Activated naive CD8-positive, alpha-beta T cell treated with anti-CD3 and anti-CD28 coated beads for 36 hours (primary cell): ENCODE results near the gene CPD. TPM values are rescaled to one million over a fixed set of nuclear protein-coding genes. Genes with fewer than 3 reads are reported as not detected.

Experiments
- DNase-seq: peaks from one replicate; pipeline ENCODE4 v3.0.0; 2021
- H3K27ac Mint-ChIP-seq: one replicate; pipeline ENCODE4 v1.8.0; 2022; ENCODE audit warnings: mild to moderate bottlenecking, moderate library complexity, mixed read lengths
- H3K27me3 Mint-ChIP-seq: one replicate; pipeline ENCODE4 v1.8.0; 2022; ENCODE audit warnings: mild to moderate bottlenecking, mixed read lengths
- H3K36me3 Mint-ChIP-seq: one replicate; pipeline ENCODE4 v1.8.0; 2021; ENCODE audit warnings: mild to moderate bottlenecking, mixed read lengths
- H3K4me1 Mint-ChIP-seq: one replicate; pipeline ENCODE4 v1.8.0; 2021; ENCODE audit warnings: mixed read lengths
- H3K4me3 Mint-ChIP-seq: one replicate; pipeline ENCODE4 v1.8.0; 2022; ENCODE audit warnings: mild to moderate bottlenecking, moderate library complexity, mixed read lengths
- H3K9me3 Mint-ChIP-seq: one replicate; pipeline ENCODE4 v1.8.0; 2022; ENCODE audit warnings: mixed read lengths
- total RNA-seq, 2 experiments: library from RNA; stranded (reverse); gene quantifications; one replicate each; pipeline ENCODE4 v1.2.3, GENCODE V29; 2021

The CPD gene
- total RNA-seq, 2 experiments from 2014 or later = 23.7 to 26.2 TPM

DNA sequence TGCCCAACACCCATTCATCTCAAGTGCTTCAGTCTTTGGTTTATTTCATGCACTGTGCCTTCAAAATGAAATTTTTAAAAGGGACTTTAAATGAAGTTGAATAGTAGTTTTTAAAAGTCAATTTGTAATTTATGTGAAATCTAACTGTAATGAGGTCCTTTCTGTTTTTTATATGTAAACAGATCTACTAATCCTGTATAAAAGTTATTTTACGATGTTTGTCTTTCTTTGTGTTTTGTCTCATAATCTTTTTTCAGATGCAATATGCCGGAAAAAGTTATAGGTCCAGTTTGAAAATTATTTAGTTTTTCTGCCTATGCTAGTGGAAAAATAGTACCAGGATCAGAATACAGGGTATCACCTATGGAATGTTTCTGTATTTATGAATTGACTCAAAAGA lies 89.7 kb downstream of the CPD start:
- Mint-ChIP-seq H3K36me3 (no peaks in the 10 kb centered on the region), H3K9me3 (no peaks in the 10 kb centered on the region), H3K27ac (no peak overlapping the region), H3K4me3 (no peak overlapping the region), H3K27me3 (peaks cover 4% of the 10 kb centered on the region), H3K4me1 (no peaks in the 10 kb centered on the region)
- DNase-seq = no peak

DNA sequence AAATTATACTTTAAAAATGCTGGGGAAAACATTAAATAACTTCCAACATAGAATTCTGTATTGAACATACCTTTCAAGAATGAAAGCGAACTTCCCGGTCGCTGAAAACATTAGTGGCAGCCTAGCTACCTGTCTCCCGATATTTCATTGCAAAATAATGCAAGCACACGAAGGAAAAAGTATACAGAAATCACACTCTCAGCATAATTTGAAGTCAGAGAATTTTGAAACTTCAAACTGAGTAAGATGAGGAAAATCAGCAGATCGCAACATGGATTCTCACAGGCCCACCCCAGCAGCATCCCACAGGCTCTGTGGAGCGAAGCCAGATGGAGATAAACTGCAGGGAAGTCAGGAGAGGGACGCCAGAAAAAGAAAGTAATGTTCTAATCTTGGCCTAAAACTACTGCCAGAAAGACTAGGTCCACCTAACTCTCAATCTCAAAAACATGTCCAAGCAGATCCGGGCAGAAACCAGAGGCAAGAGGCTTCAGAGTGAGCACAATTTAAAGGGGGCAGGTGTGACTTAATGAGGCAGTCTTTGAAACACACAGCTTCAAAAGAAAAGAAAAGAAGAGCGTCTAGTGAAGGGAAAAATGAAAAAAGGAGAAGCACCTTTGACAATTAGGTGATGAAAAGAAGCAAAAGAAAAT lies 93.6 kb downstream of the CPD start:
- H3K4me1 Mint-ChIP-seq = peaks cover 12% of the 10 kb centered on the region
- H3K36me3 Mint-ChIP-seq = no peaks in the 10 kb centered on the region
- H3K4me3 Mint-ChIP-seq = no peak overlapping the region
- no peak for DNase-seq
- no peak overlapping the region for H3K27ac Mint-ChIP-seq
- no peaks in the 10 kb centered on the region for H3K9me3 Mint-ChIP-seq
- peaks cover 7% of the 10 kb centered on the region for H3K27me3 Mint-ChIP-seq

DNA sequence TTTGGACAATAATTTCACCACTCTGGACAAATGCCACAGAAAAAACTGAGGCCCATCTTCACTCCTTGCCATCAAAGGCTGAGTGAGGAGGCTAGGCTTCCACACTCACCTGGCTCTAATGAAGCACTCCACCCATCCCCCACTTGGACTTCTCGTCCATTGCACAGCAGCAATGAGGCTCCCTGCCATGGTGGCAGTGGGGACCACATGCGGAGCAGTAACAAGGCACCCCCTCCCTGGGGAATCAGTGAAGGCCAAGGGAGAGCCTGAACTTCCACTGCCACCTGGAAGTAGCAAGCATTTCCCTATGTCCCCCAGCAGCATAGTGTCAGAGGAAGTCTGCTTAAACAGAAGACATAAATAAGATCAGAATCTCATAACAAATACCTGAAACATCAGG lies 96.5 kb downstream of the CPD start:
- H3K4me1 Mint-ChIP-seq = peaks cover 26% of the 10 kb centered on the region
- peaks cover 12% of the 10 kb centered on the region for H3K36me3 Mint-ChIP-seq
- no peak overlapping the region for H3K27ac Mint-ChIP-seq
- no peak overlapping the region for H3K4me3 Mint-ChIP-seq
- no peaks in the 10 kb centered on the region for H3K9me3 Mint-ChIP-seq
- peaks cover 7% of the 10 kb centered on the region for H3K27me3 Mint-ChIP-seq
- DNase-seq = no peak

DNA sequence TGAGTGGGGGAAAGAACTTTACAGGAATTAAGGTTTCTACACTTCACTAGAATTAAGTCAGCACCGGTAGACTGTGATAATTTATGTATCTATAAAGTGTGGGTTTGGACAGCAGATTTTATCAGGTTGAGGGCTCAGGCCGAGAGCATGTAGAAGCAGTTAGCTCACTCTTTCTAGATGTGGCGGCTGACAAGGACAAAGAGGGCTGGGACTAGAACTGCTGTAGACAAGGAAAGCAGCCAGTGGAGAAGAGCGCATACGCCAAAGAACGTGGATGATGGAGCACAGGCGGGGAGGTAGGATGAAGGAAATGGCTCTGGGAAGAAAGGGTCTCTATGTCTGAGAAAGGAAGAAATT lies 98.0 kb downstream of the CPD start:
- Mint-ChIP-seq H3K4me1 (peaks cover 33% of the 10 kb centered on the region), H3K27me3 (peaks cover 7% of the 10 kb centered on the region), H3K27ac (peak overlapping the region; percentile 96), H3K36me3 (peaks cover 16% of the 10 kb centered on the region), H3K4me3 (peak overlapping the region; percentile 100), H3K9me3 (no peaks in the 10 kb centered on the region)
- DNase-seq = no peak

DNA sequence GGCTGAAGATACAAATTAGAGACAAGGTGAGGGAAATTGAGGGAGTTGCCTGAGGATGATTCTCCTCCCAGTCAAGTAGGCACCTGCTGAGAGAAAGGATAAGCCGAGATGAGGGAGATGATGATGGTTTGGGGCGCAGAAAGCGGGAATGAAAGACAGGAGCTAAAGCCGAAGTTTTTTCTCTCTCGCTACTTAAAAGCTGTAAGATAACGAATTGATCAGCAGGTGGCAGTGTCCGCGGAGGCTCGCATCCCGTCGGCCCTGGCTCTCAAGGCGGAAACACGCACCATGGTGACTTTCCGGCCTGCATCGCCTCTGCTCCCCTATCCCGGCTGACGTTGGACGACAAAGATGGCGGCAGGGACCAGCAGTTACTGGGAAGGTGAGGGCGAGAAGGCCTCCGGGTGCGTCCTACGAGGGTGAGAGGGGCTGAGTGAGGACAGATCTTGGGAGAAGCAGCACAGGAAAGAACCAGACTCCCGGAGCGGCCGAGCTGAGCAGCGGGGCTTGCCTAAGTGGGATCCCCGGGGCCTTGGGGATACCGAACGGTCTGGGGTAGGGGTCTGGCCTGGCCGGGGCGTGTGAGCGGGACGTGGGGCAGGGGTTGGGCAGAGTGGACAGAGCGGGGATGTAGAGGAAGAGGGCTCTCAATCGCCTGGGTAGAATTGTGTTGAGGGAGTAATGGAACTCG lies 98.5 kb downstream of the CPD start, which contains the start of gene GOSR1:
Gene GOSR1, plus strand, starts transcription at position 326 of the 691 bp plus-strand sequence. Its CDS starts 26 bp downstream, at position 352.
- H3K4me1 Mint-ChIP-seq = peaks cover 34% of the 10 kb centered on the region
- peaks cover 16% of the 10 kb centered on the region for H3K36me3 Mint-ChIP-seq
- DNase-seq = peak; percentile 90
- peak within 1 kb of the TSS; percentile 96 for H3K27ac Mint-ChIP-seq
- peak within 1 kb of the TSS; percentile 100 for H3K4me3 Mint-ChIP-seq
- H3K27me3 Mint-ChIP-seq = peaks cover 7% of the 10 kb centered on the region
- no peaks in the 10 kb centered on the region for H3K9me3 Mint-ChIP-seq

DNA sequence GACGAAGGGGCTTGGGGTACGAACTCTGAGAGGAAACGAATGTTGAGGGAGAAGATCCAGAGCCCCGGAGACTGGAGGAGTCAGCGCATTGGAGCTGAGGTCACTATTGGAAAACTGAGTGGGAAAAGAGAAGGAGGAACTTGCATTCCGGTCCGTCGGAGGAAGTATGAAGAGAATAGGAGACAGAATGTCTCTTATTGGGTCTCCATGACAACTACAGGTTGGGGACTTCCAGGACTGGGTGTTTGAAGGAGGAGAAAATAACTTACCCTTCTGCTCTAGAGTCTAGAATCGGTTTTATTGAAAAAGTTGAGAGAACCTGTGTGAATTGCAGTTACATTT lies 99.0 kb downstream of the CPD start:
- Mint-ChIP-seq H3K27me3 (peaks cover 7% of the 10 kb centered on the region), H3K9me3 (no peaks in the 10 kb centered on the region), H3K4me3 (peak overlapping the region; percentile 100), H3K36me3 (peaks cover 17% of the 10 kb centered on the region), H3K4me1 (peaks cover 36% of the 10 kb centered on the region), H3K27ac (peak overlapping the region; percentile 96)
- no peak for DNase-seq

DNA sequence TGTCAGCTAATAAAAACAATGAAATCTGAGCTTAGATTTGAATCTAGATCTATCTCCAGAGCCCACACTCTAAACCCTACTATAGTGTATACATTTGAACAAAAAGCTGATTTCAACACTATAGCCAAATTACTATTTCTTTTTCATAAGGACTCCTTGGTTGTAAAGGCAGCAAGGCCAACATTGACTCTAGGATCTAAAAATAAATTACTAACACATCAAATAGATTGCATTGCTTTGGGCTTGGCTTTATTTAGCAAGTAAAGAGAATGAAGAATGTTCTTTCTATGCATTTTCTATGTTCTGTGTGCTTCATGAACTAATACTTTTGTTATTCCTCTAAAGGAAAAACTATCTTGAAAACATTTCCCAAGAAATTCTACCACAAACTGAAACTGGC lies 103.8 kb downstream of the CPD start:
- Mint-ChIP-seq H3K9me3 (no peaks in the 10 kb centered on the region), H3K36me3 (peaks cover 24% of the 10 kb centered on the region), H3K27me3 (no peaks in the 10 kb centered on the region), H3K27ac (peak overlapping the region; percentile 42), H3K4me3 (no peak overlapping the region), H3K4me1 (peaks cover 26% of the 10 kb centered on the region)
- no peak for DNase-seq

DNA sequence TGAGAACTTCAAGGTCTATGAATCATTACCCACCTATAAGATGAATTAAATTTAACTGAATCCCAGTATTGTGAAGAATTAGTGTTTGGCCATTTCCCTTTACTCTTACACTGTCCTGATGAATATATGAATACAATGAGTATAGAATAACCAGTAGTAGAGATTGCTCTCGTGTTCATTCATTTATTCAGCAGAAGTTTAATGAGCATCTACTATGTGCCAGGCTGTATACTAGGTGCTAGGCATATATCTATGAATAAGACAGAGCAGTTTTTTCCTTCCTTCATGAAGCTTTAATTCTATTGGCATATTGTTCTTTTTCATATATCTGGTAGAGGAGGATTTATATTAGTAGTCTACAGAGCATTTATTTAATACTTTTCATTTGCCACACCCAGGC lies 104.4 kb downstream of the CPD start:
- no peaks in the 10 kb centered on the region for H3K27me3 Mint-ChIP-seq
- no peak overlapping the region for H3K27ac Mint-ChIP-seq
- peaks cover 22% of the 10 kb centered on the region for H3K4me1 Mint-ChIP-seq
- no peak for DNase-seq
- no peak overlapping the region for H3K4me3 Mint-ChIP-seq
- H3K36me3 Mint-ChIP-seq = peaks cover 18% of the 10 kb centered on the region
- H3K9me3 Mint-ChIP-seq = no peaks in the 10 kb centered on the region

DNA sequence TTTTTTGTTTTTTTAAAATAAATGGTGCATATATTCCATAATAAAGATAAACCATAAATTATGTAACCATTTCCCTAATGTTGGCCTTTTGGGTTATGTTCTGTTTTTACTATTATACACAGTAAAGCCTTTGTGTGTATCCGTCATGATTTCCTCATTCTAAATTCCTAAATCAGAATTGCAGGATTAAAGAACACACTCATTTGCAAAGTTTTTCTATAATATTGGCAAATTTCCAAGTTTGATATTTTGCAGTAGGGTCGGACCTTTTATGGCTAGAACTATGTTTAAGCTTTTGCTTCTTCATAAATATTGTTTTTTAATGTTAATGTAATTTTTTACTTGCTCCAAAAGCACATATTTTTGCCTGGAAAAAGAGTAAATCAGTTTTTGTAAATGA lies 115.1 kb downstream of the CPD start:
- Mint-ChIP-seq H3K4me1 (peaks cover 6% of the 10 kb centered on the region), H3K27me3 (no peaks in the 10 kb centered on the region), H3K36me3 (peaks cover 40% of the 10 kb centered on the region), H3K9me3 (no peaks in the 10 kb centered on the region), H3K27ac (no peak overlapping the region), H3K4me3 (no peak overlapping the region)
- no peak for DNase-seq

DNA sequence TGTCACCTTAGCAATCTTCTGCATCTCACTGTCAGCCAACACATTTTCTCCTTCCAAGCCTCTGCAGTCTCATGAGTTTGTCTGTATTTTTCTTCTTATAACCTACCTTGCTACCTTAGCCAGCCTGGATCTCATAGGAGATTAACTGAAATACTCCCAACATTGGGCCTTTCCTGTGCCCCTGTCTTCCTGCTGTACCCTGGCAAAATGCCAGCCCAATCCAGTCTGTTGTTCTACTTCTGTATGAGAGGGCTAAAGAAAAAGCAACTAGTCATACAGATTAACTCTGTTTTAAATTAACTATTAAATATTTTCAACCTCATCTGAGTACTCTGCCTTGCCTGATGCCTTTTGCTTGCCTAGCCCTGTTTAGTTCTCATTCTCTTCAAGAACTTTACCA lies 116.9 kb downstream of the CPD start:
- Mint-ChIP-seq H3K4me1 (peaks cover 12% of the 10 kb centered on the region), H3K27ac (no peak overlapping the region), H3K4me3 (no peak overlapping the region), H3K9me3 (no peaks in the 10 kb centered on the region), H3K36me3 (peaks cover 49% of the 10 kb centered on the region), H3K27me3 (no peaks in the 10 kb centered on the region)
- no peak for DNase-seq

DNA sequence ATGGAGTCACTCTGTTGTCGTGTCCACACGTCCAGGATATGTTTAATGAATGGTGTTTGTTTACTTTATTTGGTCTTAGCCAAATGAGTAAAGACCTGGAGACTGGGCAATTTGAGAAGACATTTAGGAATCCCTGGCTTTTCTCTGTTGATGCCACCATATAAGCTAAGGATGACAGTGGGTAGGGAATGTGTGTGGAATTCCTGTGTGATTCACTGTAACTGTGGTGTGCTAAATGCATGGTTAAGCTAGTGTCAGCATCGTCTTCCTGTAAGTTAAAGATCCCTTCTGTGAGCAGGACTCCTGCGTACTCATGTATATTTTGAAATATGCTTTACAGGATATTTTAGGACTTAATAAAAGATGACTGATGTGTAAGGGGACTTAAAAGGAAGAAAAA lies 124.8 kb downstream of the CPD start:
- H3K9me3 Mint-ChIP-seq = no peaks in the 10 kb centered on the region
- DNase-seq = no peak
- peaks cover 17% of the 10 kb centered on the region for H3K4me1 Mint-ChIP-seq
- no peak overlapping the region for H3K27ac Mint-ChIP-seq
- H3K27me3 Mint-ChIP-seq = no peaks in the 10 kb centered on the region
- H3K4me3 Mint-ChIP-seq = no peak overlapping the region
- peaks cover 39% of the 10 kb centered on the region for H3K36me3 Mint-ChIP-seq

DNA sequence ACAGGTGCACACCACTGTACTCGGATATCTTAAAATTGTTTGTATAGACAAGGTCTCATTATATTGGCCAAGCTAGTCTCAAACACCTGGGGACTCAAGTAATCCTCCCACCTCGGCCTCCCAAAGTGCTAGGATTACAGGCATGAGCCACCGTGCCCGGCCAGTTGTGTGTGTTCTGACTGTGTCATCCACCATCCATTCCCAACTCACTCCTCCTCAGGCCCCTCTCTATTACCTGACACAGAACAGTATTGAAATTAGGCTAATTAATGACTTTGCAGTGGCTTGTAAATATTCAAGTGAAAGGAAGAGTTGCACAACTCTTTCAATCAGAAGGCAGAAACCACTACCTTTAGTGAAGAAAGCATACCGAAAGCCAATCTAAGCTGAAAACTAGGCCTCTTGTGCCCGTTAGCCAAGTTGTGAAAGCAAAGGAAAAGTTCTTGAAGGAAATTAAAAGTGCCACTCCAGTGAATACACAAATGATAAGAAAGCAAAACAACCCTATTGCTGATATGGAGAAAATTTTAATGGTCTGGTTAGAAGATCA lies 127.2 kb downstream of the CPD start:
- DNase-seq = no peak
- Mint-ChIP-seq H3K27me3 (no peaks in the 10 kb centered on the region), H3K27ac (no peak overlapping the region), H3K4me3 (no peak overlapping the region), H3K9me3 (no peaks in the 10 kb centered on the region), H3K36me3 (peaks cover 22% of the 10 kb centered on the region), H3K4me1 (peaks cover 9% of the 10 kb centered on the region)

DNA sequence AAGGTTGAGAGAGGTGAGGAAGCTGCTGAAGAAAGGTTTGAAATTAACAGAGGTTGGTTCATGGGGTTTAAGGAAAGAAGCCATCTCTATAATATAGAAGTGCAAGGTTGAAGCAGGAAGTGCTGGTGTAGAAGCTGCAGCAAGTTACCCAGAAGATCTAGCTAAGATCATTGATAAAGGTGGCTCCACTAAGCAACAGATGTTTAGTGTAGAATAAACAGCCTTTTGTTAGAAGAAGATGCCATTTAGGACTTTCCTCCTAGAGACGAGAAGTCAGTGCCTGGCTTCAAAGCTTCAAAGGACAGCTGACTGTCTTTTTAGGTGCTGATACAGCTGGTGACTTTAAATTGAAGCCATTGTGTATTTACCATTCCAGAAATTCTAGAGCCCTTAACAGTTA lies 127.8 kb downstream of the CPD start:
- Mint-ChIP-seq H3K36me3 (peaks cover 19% of the 10 kb centered on the region), H3K4me3 (no peak overlapping the region), H3K27me3 (no peaks in the 10 kb centered on the region), H3K27ac (no peak overlapping the region), H3K9me3 (no peaks in the 10 kb centered on the region), H3K4me1 (peaks cover 9% of the 10 kb centered on the region)
- no peak for DNase-seq

DNA sequence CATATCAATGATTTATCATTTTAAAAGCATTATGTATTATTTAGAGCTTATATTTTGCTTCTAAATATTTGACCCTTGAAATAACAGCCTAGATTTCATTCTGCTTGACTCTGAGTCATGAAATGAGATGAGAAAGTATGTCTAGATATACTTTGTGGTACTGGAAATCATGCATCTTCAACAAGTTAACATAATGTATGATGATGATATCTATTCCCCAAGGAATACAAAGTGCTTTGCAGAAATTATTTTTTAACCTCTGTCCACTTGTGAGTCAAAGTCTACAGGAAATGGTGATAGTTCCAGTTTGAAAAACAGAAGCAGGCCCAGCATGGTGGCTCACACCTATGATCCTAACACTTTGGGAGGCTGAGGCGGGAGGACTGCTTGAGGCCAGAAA lies 134.6 kb downstream of the CPD start:
- Mint-ChIP-seq H3K9me3 (no peaks in the 10 kb centered on the region), H3K36me3 (peaks cover 7% of the 10 kb centered on the region), H3K4me1 (peaks cover 6% of the 10 kb centered on the region), H3K4me3 (no peak overlapping the region), H3K27ac (no peak overlapping the region), H3K27me3 (no peaks in the 10 kb centered on the region)
- DNase-seq = no peak

DNA sequence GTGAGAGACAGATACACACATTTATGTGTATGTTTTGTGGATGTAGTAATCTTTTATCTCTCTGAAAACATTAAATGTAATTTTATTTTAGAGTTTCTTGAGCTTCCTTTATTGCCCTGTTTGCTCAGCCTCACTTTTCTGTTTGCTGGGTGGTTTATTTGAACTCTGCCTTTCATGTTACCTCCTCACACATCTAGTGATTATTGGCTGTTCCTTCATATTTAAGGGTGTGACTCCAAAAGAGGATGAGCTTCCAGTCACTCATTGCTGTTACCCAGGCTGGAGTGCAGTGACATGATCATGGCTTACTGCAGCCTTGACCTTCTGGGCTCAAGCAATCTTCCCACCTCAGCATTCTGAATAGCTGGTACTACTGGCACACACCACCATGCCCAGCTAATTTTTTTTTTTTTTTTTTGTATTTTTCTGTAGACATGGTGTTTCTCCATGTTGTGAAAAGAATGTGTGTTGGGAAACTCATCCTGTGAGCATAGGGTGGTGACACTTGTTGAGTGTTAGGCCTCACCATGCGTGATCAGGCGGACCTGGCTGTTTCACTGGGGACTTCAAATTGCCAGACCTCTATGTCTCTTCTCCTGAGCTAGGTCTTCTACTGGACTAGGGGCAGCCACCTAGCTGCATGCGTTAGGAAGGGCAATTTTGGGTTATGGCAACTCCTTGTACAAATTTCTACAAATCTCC lies 136.3 kb downstream of the CPD start:
- no peak for DNase-seq
- Mint-ChIP-seq H3K4me3 (no peak overlapping the region), H3K4me1 (peaks cover 11% of the 10 kb centered on the region), H3K27me3 (no peaks in the 10 kb centered on the region), H3K9me3 (no peaks in the 10 kb centered on the region), H3K27ac (peak overlapping the region; percentile 22), H3K36me3 (peaks cover 11% of the 10 kb centered on the region)
